Mucosa of descending colon (tissue), 3 donors: ENCODE data around the gene ANKRD22. TPM values are rescaled to one million over a fixed set of nuclear protein-coding genes. Genes with fewer than 3 reads are reported as not detected.

Source experiments
- ATAC-seq: fragments of 200-7000 bp; cut with Tn5 transposase; one replicate; pipeline ENCODE4 v1.9.1; 2020; ENCODE audit warnings: mild to moderate bottlenecking, moderate library complexity
- DNase-seq, 3 donors: peaks; one replicate each; pipeline ENCODE4 v3.0.0-alpha.2; 2020
- H3K36me3 ChIP-seq: fragments of 200-600 bp; one replicate; pipeline ENCODE4 v1.8.0; 2021; ENCODE audit warnings: low read depth, mild to moderate bottlenecking
- H3K4me1 ChIP-seq: fragments of 200-600 bp; one replicate; pipeline ENCODE4 v1.8.0; 2021; ENCODE audit warnings: low read depth, mild to moderate bottlenecking
- H3K4me3 ChIP-seq: fragments of 200-600 bp; one replicate; pipeline ENCODE4 v1.8.0; 2021; ENCODE audit warnings: mild to moderate bottlenecking
- H3K9me3 ChIP-seq: fragments of 200-600 bp; one replicate; pipeline ENCODE4 v1.8.0; 2021; ENCODE audit warnings: mild to moderate bottlenecking
- intact Hi-C, 2 donors: fragments of 100-400 bp; cut with DNase I in 1 of 2; cut with micrococcal nuclease in 1 of 2; formaldehyde crosslinking; loops; one replicate each; pipeline versions ENCODE4 v1.11.0 to v1.11.1; 2022; cut with DNase I, micrococcal nuclease
- long read RNA-seq, 2 donors: library from polyadenylated mRNA; unstranded; transcript quantifications; one replicate each; pipeline ENCODE4 v2.0.0, GENCODE V29; 2019 to 2021
- total RNA-seq, 3 donors: library from RNA; stranded (reverse); fragmentation: NEBNext Ultra II Directional in 2 of 3; extraction: Animal tissue kit (Norgen Biotek cat#: 25700) in 2 of 3; gene quantifications; one replicate each; pipeline versions ENCODE4 v1.2.1 to v1.2.4, GENCODE V29; 2021 to 2023
- TF ChIP-seq, protein P1 (sequence below): fragments of 200-600 bp; IDR thresholded peaks from one replicate; pipeline ENCODE4 v1.8.0; 2022; ENCODE audit warnings: antibody characterized with exemption, mild to moderate bottlenecking
- donor health status: DM: no; HTN: no; CAD: no; lungs with moderate emphysema.
- donor health status: DM: no; HTN: no; CAD: no.
- donor health status: DM: no; HTN: yes; CAD: no.

Gene ANKRD22
- total RNA-seq = 10 to 100 TPM in 2 of 3 donors, 1 to 10 TPM in 1; 9.0 to 30.6 (median 18.9) TPM
- long read RNA-seq, donor 1, partial matches to known transcripts = 0 of 3 reads
- long read RNA-seq, donor 1, other reads (novel, unspliced or antisense) = 1 of 3 reads
- long read RNA-seq, donor 2, transcript ANKRD22-201 (6 exons, 1,596 nt) = major isoform, 29 of 30 reads
- long read RNA-seq, donor 2, partial matches to known transcripts = 0 of 30 reads
- long read RNA-seq, donor 2, other reads (novel, unspliced or antisense) = 1 of 30 reads

DNA sequence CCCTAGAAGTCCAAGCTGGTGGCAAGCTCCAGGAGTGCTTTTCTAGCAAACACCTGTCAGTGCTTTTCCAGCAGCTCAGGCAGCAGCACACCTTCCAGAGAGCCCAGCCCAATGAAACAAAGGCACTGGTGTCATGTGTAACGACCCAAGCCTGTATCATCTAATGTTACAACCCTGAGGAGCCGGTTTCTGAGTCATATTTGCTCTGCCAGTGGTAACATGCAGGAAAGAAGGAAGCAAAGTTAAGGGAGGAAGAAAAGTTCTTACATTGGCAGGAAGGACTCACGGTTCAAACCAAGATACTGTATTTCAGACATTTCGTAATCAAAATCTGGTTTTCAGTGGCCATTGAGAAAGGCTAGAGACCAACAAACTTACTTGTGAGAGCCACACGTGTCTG lies at the start of gene ANKRD22:
TSS of gene ANKRD22 (minus strand) at position 139 of the 400 bp plus-strand sequence. CDS start 237 bp downstream, outside the sequence.
- H3K4me1 ChIP-seq = peaks cover 6% of the 10 kb centered on the region
- no peak within 1 kb of the TSS for H3K4me3 ChIP-seq
- peak; percentile 69 to 89 (median 74) for DNase-seq

DNA sequence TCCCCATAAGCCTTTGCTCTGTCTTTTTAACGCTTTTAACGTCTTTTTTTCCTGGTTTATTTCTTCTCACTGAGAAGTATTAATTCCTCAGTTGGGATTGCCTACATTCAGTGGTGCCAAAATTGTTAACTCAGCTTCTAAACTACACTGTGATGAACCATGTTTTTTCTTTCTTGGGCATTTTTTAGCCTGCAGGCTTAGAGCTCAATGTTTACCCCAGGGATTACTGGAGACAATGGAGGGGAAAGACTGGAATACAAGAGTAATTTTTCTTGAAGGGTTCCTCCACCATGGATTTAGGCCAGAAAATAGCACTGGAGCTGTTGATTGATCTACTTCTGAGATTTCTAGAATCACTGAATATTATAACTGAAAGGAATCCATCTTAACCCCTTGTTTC lies 48.2 kb upstream of the ANKRD22 start:
- intact Hi-C loops = no loop called here
- Histone ChIP-seq H3K9me3 (no peaks in the 10 kb centered on the region), H3K4me3 (no peak overlapping the region), H3K4me1 (peaks cover 49% of the 10 kb centered on the region), H3K36me3 (no peaks in the 10 kb centered on the region)
- TF ChIP-seq, protein P1, sequence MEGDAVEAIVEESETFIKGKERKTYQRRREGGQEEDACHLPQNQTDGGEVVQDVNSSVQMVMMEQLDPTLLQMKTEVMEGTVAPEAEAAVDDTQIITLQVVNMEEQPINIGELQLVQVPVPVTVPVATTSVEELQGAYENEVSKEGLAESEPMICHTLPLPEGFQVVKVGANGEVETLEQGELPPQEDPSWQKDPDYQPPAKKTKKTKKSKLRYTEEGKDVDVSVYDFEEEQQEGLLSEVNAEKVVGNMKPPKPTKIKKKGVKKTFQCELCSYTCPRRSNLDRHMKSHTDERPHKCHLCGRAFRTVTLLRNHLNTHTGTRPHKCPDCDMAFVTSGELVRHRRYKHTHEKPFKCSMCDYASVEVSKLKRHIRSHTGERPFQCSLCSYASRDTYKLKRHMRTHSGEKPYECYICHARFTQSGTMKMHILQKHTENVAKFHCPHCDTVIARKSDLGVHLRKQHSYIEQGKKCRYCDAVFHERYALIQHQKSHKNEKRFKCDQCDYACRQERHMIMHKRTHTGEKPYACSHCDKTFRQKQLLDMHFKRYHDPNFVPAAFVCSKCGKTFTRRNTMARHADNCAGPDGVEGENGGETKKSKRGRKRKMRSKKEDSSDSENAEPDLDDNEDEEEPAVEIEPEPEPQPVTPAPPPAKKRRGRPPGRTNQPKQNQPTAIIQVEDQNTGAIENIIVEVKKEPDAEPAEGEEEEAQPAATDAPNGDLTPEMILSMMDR = no peak
- ATAC-seq (no peak), DNase-seq (no peak)

More for the DNA sequence above, at the start of gene ANKRD22:
- intact Hi-C loops = no loop called here
- peak; percentile 94 for ATAC-seq
- TF ChIP-seq, protein P1 = no peak
- H3K36me3 ChIP-seq = no peaks in the 10 kb centered on the region
- H3K9me3 ChIP-seq = no peaks in the 10 kb centered on the region

DNA sequence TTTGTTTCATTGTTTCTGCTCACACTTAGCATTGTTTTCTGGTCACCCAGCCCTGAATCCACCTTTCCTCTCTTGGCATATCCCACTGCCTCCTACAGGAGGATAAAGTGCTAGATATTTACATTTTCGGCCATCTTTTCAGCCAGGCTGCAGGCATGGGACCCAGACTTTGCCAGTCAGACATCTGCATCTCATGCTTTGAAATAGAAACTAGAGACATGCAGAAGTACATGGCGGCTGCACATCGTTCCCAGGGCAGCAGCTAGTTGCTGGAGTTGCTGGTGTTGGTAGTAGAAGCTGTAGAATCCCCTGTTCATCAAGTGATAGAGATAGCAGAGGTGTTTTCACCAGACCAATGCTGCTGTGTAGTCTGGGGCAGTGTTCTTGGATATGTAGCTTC lies 47.1 kb upstream of the ANKRD22 start:
- no peaks in the 10 kb centered on the region for H3K9me3 ChIP-seq
- H3K4me1 ChIP-seq = peaks cover 57% of the 10 kb centered on the region
- TF ChIP-seq, protein P1 = no peak
- intact Hi-C loops = no loop called here
- no peak overlapping the region for H3K4me3 ChIP-seq
- ATAC-seq (no peak), DNase-seq (no peak)
- H3K36me3 ChIP-seq = no peaks in the 10 kb centered on the region

DNA sequence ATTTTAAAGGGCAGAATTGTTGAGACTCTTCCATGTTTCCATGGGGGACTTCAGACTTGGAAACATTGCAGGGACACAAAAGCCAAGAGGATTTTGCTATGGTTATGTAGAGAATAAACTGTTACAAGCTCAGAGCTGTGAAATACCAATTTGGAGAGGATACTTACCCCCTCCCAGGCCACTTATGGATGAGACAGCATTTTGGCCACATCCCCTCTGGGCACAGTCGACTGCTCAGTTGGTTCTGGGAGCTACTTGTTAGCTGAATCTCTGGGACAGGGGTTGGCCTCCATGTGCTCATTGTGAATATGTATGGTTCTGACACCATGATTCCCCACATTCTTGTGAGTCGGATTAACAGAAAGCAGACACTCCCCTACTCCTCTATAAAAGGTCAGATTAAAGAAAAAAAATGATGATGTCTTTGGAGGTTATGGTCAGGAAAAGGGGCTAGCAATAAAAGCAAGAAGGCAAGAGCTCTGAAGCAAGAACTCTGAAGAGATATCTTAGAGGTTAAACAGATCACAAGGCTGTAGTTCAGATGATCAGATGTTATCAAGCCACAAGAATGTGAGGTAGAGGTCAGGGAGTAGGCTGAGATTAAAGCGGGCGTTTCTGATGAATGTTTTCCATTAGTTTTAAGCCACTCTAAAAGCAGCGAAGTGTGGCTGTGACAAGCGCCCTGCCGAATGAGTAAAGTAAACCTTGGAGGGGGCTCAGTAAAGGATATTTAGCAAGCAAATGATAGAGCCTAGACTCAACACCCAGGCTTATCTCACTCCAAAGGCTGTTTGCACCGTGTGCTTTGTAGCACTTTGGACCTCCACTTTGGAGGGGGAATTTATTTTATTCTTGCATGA lies 45.6 kb upstream of the ANKRD22 start:
- H3K36me3 ChIP-seq = no peaks in the 10 kb centered on the region
- H3K4me1 ChIP-seq = peaks cover 48% of the 10 kb centered on the region
- TF ChIP-seq, protein P1 = no peak
- no peaks in the 10 kb centered on the region for H3K9me3 ChIP-seq
- DNase-seq (peak in 1 of 3 donors; percentile 53), ATAC-seq (peak; percentile 61)
- no peak overlapping the region for H3K4me3 ChIP-seq
- intact Hi-C loops = no loop called here

DNA sequence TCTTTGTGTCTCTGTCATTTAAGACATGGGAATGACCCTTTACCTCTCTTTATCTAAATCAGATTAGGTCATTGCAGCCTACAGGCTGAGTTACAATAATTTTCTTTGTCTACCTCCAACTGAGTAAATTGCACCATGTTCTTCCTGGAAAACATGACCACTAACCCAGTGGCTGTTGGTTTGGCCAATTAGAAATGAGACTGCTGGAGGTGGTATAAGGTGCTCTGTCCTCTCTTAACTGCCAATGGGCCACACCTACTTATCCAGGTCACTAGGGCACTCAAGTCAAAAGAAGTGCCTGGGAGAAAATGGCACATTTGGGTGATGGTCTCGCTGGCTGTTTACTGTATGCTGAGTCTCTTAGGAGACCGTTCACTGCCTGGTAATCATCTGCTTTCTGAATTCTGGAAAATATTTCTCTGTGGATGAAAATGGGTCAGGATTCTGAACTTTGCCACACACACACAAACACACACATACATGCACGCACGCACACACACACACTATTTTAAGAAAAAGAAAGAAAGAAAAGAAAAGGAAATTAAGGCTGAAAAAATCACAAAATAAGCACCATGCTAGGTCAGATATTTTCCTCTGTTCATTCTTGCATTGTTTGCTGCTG lies 44.8 kb upstream of the ANKRD22 start:
- Histone ChIP-seq H3K4me1 (peaks cover 48% of the 10 kb centered on the region), H3K9me3 (no peaks in the 10 kb centered on the region), H3K36me3 (no peaks in the 10 kb centered on the region), H3K4me3 (peak overlapping the region; percentile 1)
- intact Hi-C loops = no loop called here
- DNase-seq (peak in 1 of 3 donors; percentile 78), ATAC-seq (peak; percentile 91)
- TF ChIP-seq, protein P1 = no peak
